ENCODE measurements around the gene NKX6-2. TPM values are rescaled to one million over a fixed set of nuclear protein-coding genes. Genes with fewer than 3 reads are reported as not detected.

The NKX6-2 gene
- total RNA-seq, 1 donor from 2014 or later, result not detected

DNA sequence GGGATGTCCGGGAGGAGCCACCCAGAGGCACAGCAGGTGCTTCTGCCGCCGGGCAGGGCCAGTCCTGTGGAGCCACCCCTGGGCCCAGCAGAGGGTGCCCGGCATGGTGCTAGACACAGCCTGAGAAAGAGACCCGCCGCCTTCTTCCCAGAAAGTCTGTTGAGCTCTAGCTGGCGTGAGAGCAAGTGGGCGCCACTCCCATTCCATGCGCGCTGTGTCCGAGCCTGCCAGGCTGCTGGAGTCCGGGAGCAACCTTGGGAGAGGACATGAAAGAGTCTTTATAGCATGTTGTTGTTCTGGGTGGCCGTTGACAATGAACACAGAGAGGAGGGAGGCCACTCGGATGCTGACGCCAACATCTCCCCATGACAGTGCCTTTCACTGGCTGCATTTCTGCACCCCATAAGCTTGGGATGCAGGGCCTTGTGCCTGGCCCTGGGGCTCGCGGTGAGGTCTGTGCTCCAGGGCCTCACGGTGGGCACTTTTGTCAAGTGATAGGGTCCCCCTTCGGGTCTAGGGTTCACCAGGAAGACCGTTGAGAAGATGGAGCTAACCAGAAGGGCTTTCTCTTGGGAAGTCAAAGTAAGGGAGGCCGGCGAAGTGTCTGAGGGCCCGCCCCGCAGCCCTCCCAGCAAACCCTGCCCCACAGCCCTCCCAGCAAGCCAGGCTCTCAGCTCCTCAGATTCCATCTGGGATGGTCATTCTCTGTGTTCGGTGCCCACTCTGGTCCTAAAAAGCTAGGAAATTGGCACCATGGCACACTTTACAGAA, 47.3 kb downstream of the NKX6-2 start:
- Histone ChIP-seq H3K4me1 (peaks cover 10% of the 10 kb centered on the region), H3K4me3 (no peak overlapping the region), H3K36me3 (no peaks in the 10 kb centered on the region), H4K20me1 (ENCODE audit: low read depth) (peaks cover 64% of the 10 kb centered on the region), H3K27me3 (peaks cover 34% of the 10 kb centered on the region), H3K27ac (no peak overlapping the region), H3K9ac (no peak overlapping the region), H2AFZ (replicated peaks) (no peak overlapping the region), H3K9me3 (ENCODE audit: low read depth) (no peaks in the 10 kb centered on the region), H3F3A (ENCODE audit: low read depth) (peaks cover 9% of the 10 kb centered on the region), H3K4me2 (no peak overlapping the region), H3K79me2 (ENCODE audit: low read depth) (no peaks in the 10 kb centered on the region)
- H3K36me3 Mint-ChIP-seq, result no peaks in the 10 kb centered on the region
- H3K4me1 Mint-ChIP-seq, result peaks cover 16% of the 10 kb centered on the region
- no peak overlapping the region for H3K4me3 Mint-ChIP-seq
- DNase-seq (ENCODE audit: low spot score), result no peak
- peaks cover 49% of the 10 kb centered on the region for H3K27me3 Mint-ChIP-seq (ENCODE audit: insufficient read depth, low read depth)
- TF ChIP-seq EZH2phosphoT487 (IDR thresholded peaks at IDR 0.05) (no peak), EZH2 (IDR thresholded peaks at IDR 0.05) (no peak)
- TF ChIP-seq, protein P1, sequence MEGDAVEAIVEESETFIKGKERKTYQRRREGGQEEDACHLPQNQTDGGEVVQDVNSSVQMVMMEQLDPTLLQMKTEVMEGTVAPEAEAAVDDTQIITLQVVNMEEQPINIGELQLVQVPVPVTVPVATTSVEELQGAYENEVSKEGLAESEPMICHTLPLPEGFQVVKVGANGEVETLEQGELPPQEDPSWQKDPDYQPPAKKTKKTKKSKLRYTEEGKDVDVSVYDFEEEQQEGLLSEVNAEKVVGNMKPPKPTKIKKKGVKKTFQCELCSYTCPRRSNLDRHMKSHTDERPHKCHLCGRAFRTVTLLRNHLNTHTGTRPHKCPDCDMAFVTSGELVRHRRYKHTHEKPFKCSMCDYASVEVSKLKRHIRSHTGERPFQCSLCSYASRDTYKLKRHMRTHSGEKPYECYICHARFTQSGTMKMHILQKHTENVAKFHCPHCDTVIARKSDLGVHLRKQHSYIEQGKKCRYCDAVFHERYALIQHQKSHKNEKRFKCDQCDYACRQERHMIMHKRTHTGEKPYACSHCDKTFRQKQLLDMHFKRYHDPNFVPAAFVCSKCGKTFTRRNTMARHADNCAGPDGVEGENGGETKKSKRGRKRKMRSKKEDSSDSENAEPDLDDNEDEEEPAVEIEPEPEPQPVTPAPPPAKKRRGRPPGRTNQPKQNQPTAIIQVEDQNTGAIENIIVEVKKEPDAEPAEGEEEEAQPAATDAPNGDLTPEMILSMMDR (IDR thresholded peaks at IDR 0.05), result no peak
- no peak overlapping the region for H3K27ac Mint-ChIP-seq
- peaks cover 2% of the 10 kb centered on the region for H3K9me3 Mint-ChIP-seq

- no peak overlapping the region for H3K27ac ChIP-seq
- H3F3A ChIP-seq (ENCODE audit: low read depth), result peaks cover 5% of the 10 kb centered on the region
- H4K20me1 ChIP-seq (ENCODE audit: low read depth), result peaks cover 53% of the 10 kb centered on the region
- no peak overlapping the region for H3K4me2 ChIP-seq
- Mint-ChIP-seq H3K27ac (no peak overlapping the region), H3K4me3 (no peak overlapping the region), H3K36me3 (no peaks in the 10 kb centered on the region), H3K4me1 (peaks cover 9% of the 10 kb centered on the region), H3K27me3 (ENCODE audit: insufficient read depth, low read depth) (peaks cover 46% of the 10 kb centered on the region), H3K9me3 (peaks cover 2% of the 10 kb centered on the region)
- H3K9me3 ChIP-seq (ENCODE audit: low read depth), result no peaks in the 10 kb centered on the region
- no peaks in the 10 kb centered on the region for H3K36me3 ChIP-seq
- no peak overlapping the region for H3K4me3 ChIP-seq
- no peak overlapping the region for H3K9ac ChIP-seq
- no peak overlapping the region for H2AFZ ChIP-seq (replicated peaks)
- no peaks in the 10 kb centered on the region for H3K79me2 ChIP-seq (ENCODE audit: low read depth)
- TF ChIP-seq EZH2phosphoT487 (IDR thresholded peaks at IDR 0.05), result no peak
- no peak for TF ChIP-seq EZH2 (IDR thresholded peaks at IDR 0.05)
- TF ChIP-seq, protein P1 (IDR thresholded peaks at IDR 0.05), result no peak
- DNase-seq (ENCODE audit: low spot score), result no peak
- peaks cover 28% of the 10 kb centered on the region for H3K27me3 ChIP-seq
- H3K4me1 ChIP-seq, result peaks cover 6% of the 10 kb centered on the region
Measured at GRCh38 chr10:132737390-132738048, 48.4 kb downstream of the NKX6-2 start.

DNA sequence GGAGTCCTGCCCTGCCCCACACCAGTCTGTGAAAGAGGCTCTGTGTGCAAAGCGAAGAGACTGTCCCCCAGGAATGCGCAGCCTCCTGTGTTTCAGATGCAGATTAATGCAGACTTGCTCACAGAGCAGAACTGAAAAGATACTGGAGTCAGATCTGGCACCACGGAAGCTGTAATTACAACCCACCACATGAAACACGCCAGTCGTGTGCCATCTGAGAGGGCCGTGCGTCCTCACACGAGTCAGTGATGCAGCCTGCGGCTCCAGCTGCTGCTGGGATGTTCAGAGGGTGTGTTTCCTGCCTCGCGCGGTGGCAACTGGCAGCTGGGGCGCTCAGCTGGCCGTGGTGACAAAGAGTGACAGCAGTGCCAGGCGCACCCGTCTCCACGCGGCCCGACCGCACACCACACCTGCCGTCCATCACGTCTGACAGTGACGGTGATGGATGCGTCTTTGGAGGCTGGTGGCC, 50.0 kb downstream of the NKX6-2 start:
- Mint-ChIP-seq H3K9me3 (peaks cover 2% of the 10 kb centered on the region), H3K4me1 (peaks cover 3% of the 10 kb centered on the region), H3K36me3 (peaks cover 2% of the 10 kb centered on the region), H3K27ac (no peak overlapping the region), H3K27me3 (ENCODE audit: insufficient read depth, low read depth) (peaks cover 33% of the 10 kb centered on the region), H3K4me3 (no peak overlapping the region)
- Histone ChIP-seq H3K27ac (no peak overlapping the region), H3K9me3 (ENCODE audit: low read depth) (no peaks in the 10 kb centered on the region), H3K79me2 (ENCODE audit: low read depth) (no peaks in the 10 kb centered on the region), H3K27me3 (peaks cover 13% of the 10 kb centered on the region), H3K4me2 (no peak overlapping the region), H3K36me3 (no peaks in the 10 kb centered on the region), H3K9ac (no peak overlapping the region), H3F3A (ENCODE audit: low read depth) (no peaks in the 10 kb centered on the region), H4K20me1 (ENCODE audit: low read depth) (peaks cover 43% of the 10 kb centered on the region), H3K4me1 (no peaks in the 10 kb centered on the region), H2AFZ (replicated peaks) (no peak overlapping the region), H3K4me3 (no peak overlapping the region)
- TF ChIP-seq EZH2 (IDR thresholded peaks at IDR 0.05) (no peak), EZH2phosphoT487 (IDR thresholded peaks at IDR 0.05) (no peak)
- TF ChIP-seq, protein P1 (IDR thresholded peaks at IDR 0.05), result no peak
- no peak for DNase-seq (ENCODE audit: low spot score)

All from neural progenitor cell (in vitro differentiated cells).